Stimulated activated CD8-positive, alpha-beta memory T cell treated with anti-CD3 and anti-CD28 coated beads, Interleukin-15, amount 100 ng/mL, for 1 hour (primary cell): ENCODE data around the gene ADGRG7.

Experiments used
- DNase-seq: peaks from one replicate; pipeline ENCODE4 v3.0.0-alpha.2; 2020; ENCODE audit warnings: low read depth

Gene ADGRG7

DNA sequence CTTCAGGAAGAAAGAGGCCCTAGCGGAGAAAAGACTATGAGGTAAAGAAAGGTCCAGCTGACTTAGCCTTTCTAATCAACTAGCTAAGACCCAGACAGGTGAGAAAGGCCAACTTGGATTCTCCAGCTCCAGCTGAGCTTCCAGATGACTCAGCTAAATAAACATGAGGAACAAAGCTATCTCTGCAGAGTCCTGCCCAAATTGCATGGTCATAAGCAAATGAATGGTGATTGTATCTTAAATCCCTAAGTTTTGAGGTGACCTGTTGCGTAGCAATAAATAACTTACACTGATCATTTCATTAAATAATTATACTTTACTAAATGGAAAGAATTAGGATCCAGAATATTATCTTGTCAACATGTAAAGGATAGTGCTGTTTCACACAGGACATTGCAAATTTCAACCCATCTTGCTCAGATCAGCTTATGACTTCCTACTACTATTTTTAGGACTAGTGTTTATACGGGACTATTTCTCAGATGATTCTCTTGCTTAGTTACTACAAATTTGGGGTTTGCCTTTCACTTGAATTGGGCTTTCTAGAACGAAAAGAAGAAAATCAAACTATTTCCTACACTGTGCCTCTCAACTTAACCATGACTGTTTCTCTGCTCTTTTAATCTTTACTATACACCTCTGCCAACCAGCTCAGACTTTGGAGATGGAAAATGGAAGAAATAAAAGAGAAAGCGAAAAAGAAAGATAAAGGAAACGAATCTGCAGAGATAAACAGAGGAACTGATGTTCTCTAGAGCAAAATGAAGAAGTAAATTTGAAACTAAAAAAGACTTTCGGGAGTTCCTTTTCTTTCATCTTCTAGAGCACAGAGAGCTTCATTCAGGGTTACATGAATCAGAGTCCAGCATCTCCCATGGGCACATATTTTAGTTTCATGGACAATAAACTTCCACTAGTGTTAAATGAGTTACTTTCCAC is 6.6 kb upstream of the ADGRG7 start:
- DNase-seq = no peak

DNA sequence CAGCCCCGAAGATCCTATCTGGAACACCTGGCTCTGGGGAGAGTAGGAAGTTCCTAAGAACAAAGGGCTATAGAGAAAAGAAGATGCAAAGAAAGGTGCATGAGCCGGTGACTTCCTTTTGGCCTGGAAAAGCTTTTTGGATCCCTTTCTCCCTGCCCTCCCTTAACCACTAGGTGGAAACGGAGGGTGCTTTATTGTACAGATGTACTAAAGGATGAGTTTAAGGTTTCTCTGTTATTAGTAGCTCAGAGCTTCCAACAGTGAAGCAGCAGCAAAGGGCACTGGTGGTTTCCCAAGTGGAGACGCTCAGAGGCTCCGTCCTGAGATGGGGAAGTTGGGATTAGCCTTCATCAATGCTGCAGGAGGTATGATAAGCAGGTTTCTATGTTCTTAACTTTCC is 5.9 kb upstream of the ADGRG7 start:
- no peak for DNase-seq

DNA sequence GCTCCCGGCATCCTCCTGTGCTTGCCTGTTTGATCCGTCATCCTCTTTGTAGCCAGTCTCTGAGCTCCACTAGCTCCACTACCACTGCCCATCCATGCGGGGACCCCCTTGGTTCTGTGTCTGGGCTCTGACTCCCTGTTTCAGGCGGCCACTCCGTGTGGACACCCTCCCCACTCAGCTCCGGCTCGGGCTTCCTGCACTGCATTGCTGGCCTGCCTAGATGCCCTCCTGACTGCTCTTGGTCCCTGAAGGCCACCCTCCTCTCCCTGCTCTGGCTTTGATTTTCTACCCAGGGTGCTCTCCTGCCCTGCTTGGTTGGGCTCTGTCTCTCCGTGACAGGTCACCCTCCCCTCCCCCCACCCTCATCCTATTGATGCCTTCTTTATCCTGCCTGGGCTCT is 4.0 kb upstream of the ADGRG7 start:
- no peak for DNase-seq

DNA sequence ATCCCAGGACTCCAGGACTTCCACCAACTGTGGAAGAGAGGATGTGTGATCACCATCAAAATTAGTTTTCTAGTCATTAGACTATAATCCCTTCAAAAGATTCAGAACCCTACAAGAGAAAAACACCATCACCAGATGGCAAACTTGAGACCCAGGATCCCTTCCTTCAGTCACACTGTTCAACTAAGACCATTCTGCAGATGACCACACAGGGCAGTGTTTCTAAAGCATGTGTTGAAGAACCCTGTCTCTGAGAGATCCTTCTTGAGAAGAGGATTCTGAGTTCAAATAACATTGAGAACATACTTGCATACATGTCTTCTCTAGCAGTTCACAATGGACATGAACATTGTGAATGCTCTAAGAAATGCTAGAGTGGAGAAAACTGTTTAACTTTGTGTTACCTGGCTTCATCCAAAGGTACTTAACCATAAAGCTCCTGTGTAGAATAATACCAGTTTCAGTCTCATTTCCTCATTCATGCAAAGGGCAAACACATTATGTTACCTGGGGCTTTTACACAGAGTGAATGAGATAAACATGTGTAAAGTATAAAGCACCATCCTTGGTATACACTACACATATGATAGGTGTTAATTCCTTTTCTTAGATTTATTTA is 2.4 kb upstream of the ADGRG7 start:
- no peak for DNase-seq

DNA sequence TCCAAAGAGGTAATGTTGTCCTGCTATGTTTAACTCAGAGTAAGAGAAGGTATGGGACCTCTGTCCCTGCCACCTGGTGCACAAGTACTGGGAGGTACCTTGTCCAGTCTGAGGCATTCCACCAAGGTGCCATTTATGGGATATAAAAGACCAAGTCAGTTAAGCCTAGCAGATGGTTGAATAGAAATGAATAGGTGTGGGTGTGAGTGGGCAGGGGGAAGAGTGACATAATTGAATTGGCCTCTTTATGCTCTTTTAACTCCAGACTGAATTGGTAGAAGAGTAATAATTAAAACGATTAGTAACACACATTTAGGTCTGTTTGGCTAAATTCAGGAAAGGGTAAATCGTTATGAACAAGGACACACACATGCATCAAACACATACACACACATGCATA is 562 bp downstream of the ADGRG7 start:
- no peak for DNase-seq

DNA sequence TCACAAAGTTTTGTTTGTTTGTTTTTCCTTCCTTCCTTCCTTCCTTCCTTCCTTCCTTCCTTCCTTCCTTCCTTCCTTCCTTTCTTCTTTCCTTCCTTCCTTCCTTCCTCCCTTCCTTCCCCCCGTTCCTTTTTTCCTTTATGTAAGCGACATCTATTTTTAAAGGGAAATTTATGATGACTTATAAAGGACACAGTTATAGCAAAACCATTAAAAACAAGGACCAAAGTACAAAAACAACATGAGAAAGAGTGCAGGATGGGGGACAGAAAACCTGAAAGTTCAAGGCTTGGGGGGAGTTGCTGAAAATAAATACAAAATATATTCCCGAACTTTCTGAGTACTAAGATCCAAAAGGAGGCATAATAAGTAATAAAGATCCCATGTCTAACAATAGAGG is 1.8 kb downstream of the ADGRG7 start:
- DNase-seq = no peak

DNA sequence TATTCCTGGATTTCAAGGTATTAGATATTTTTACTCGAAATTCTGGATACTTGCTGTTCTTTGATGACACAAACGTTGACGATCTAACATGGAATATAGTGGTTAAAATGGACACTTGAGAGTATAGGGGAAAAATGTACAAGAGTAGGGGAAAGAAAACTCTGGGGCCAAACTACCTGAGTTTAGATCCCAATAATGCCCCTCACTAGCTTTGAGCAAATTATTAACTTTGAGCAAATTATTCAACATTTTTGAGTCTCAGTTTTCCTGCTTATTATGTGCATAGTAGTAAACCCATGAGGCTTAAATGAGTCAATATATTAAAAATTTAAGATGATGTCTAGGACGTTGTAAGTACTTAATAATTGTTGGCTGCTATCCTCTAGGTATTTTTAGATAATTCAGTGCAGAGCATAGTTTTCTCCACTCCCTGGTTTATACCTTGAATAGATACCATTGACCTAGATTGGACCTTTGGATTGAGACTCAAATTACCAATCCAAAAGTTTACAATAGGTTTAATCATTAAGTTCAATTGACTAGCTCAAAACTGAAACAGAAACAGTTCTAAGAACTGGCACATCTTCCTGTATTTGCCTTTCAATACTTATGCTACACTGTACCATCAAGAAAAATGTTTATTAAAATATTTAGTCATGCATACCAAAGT is 4.5 kb downstream of the ADGRG7 start:
- DNase-seq = no peak

DNA sequence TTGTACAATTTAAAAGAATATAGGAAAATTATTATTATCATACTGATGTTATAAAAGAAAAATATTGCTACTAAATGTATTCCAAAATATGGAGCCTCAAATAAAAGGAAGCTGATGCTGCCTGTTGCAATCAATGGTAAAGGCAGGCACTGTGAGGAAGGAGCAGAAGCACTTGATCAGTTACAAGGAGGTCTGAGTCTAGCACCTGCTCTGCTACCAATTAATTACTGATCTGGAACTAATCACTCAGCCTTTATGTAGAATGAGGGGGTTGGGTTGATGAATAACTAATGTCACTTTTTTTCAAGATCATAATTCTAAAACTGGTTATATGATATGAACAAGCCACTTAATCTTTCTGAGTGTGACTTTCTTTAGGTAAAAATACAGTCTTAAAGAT is 5.5 kb downstream of the ADGRG7 start:
- no peak for DNase-seq

DNA sequence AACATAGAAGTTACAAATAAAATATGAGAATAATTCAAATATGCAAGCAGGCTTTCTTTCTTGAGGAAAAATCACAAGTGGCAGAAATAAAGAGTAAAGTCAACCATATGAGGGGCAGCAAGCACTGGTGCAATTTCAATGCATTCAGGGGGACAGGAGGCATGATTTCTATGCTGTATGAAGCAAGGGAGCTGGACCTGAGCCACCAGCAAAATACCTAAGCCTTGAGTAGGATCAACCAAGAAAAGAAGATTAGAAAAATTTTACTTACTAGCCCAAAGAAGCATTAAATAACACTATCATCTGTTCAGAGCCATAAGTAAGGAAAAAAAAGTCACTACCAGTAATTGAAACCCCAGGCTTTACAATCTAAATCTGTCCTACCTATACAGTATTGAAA is 6.3 kb downstream of the ADGRG7 start:
- DNase-seq = no peak

DNA sequence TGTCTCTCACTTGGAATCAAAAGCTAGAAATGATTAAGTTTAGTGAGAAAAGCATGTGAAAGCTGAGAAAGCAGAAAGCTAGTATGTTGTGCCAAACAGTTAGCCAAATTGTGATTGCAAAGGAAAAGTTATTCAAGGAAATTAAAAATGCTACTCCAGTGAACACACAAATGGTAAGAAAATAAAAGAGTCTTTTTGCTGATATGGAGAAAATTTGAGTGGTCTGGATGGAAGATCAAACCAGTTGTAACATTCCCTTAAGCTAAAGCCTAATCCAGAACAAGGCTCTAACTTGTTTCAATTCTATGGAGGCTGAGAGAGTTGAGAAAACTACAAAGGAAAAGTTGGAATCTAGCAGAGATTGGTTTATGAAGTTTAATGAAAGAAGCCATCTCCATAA is 11.8 kb downstream of the ADGRG7 start:
- no peak for DNase-seq

DNA sequence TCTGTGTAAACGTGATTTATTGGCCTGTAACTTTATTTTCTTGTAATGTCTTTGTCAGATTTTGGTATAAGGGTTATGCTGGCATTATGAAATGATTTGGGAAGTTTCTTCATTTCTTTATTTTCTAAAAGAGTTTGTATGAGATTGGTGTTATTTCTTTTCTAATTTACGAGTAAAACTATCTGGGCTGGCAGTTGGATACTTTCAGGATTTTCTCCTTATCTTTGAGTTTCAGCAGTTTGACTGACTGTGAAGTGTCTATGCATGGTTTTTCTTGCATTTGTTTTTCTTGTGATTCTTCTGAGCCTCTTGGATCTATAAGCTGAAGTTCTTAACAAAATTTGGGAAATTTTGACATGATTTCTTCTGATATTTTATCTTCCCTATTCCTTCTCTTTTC is 18.1 kb downstream of the ADGRG7 start:
- DNase-seq = no peak

DNA sequence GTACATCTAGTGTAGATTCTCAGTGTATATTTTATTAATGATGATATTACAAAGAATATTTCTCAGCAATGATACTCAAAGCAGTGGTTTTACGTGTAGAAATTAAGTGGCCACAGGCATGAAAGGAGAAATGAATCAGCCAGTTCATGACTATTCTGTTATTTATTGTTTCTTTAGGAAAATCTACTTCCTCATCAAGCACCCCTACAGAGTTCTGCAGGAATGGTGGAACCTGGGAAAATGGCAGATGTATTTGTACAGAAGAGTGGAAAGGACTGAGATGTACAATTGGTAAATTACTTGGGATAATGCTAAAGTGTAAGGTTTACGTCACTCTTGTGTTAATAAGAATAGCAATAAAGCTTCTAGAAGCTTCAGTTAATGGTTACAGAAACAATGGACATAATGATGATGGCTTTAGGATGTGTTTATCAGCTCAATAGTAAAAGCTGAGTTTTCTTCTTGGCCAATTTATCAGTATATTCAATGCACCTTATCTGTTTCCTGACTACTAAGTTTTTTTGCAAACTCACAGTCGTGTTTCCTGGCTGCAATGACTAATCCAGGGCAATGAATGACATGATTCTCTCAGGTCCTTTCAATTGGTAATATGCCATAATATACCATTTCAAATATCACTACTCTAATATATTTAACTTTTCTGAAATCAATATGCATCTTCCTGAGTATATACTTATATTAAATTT is 20.2 kb downstream of the ADGRG7 start:
- no peak for DNase-seq

DNA sequence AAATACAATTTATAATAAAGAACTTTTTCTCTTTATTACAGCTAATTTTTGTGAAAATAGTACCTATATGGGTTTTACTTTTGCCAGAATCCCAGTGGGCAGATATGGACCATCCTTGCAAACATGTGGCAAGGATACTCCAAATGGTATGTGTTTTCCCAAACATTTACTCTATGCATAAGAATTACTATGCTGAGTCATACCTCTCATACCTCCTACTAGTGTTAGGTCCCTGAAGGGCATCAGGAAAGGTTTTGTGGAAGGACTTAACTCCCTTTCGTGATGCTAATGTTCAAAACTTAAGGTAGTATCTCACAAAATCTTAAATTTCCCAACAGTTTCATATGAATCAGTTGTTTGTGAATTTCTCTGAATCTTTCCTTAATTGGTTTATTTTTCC is 21.3 kb downstream of the ADGRG7 start:
- no peak for DNase-seq

DNA sequence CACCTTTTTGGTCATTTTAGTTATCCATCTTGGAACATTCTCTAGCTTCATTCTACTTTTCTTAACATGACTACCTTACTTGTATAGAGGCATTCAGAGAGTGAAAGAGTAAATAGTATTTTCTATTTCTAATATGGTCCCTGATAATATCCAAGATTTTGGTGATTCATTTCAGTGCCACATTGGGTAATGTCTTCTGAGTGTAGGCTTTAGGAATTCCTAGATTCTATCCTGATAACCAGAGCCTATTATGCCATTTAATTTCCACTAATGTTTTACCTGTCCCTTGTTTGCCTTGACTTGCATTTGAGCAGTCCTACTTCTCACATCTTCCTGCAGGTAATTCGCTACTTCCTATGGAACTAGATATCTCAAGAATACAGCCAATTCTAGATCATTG is 21.8 kb downstream of the ADGRG7 start:
- no peak for DNase-seq

DNA sequence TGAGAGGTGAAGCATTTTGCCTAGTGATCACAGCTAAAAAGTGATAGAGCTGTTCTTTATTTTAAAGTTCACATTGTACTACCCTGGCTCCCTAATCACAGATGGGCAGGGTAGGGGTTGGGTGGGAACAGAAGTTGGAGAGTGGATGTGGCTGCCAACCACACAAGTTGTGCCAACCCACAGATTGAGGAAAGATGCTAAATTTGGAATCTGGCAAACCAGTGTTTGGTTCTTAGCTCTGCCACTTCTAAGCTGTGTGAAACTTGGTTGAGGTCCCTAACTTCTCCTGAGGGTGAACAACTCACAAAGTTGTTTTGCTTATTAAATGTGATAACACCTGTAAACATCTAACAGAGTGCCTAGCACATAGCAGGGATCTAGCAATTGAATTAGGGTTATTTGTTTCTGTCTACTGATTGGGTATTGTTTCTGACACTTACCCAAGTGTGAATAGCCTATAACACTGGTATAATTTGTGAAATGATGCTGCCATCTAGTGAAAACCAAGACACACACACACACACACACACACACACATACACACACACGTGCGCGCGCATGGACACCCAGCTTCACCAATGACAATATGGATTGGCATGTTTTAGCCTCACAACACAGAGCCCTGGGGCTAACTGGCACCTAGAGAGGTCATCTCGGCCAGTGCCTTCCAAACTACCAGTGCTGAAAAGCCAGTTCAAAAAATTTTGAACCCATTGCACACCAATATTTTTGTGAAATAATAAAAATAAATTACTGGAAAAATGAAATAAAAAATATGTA is 25.3 kb downstream of the ADGRG7 start:
- no peak for DNase-seq

DNA sequence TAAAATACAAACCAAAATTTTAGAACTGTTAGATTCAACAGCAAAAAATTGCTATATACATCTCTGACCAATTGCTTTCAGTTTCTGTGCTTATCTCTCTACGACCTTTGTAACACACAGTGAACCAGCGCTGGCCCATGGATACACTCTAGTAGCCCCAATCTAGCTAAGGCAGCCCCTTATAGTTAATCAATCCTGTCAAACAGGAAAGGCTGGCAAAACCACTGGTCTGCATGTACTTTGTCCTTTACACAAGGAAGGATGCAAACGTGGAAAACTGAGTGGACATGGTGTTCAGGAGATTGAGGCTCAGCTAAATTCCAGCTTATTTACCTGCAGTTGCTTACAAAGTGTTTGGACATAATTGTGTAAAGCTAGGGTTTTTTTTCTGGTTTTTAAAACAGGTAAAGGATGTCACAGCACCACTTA is 25.9 kb downstream of the ADGRG7 start:
- DNase-seq = no peak

DNA sequence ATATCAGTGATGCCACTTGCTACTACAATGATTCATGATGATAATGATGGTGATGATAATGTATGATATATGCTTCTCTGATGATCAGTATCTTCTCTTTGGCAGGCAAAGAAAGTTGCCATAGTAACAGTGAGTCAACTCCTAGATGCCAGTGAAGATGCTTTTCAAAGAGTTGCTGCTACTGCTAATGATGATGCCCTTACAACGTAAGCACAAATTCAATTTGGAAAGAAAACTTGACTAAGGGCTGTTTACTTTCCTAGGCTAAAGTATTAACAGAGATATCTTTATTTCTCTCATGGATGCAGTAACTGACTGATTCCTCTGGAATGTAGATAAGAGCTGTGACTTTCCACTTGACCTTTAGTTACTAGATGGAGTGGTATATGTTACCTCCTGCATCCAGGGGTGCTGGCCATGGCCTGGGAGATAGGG is 27.8 kb downstream of the ADGRG7 start:
- DNase-seq = no peak

DNA sequence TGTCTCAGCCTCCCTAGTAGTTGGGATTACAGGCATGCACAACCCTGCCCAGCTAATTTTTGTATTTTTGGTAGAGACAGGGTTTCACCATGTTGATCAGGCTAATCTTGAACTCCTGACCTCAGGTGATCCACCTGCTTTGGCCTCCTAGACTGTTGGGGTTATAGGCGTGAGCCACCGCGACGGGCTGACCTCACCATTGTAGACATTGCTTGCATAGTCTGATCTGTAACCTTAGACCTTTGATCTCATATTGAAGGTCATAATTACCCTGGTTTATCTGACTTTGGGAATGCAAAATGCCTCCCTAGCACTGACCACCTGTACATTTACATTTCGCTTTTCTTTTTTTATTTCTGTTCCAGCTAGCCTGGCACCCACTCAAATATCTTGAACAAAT is 31.2 kb downstream of the ADGRG7 start:
- no peak for DNase-seq

DNA sequence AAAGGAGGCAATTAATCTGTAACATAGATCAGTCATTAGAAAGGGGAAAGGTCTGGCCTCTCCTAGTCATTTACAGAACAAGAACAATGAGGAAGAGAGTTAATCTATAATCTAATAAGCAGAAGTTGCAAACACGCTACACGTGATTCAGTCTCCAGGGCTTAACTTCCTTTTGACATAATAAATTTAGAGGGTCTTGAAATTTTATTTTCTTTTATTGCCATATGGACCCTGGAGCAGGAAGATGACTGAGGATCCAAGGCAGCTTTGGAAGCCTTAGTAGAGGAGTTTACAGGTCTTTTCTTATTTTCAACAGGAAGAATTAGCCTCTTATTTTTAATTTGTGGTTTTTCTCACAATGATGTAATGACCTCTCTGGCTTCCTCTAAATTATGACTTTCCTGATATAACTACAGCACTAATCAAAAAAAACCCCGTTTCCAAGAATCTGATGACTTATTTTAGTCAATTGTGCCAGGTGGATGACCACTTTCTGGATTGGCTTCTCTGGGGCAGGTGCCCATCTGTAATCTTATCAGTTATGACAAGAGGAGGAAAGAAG is 32.2 kb downstream of the ADGRG7 start:
- DNase-seq = no peak

DNA sequence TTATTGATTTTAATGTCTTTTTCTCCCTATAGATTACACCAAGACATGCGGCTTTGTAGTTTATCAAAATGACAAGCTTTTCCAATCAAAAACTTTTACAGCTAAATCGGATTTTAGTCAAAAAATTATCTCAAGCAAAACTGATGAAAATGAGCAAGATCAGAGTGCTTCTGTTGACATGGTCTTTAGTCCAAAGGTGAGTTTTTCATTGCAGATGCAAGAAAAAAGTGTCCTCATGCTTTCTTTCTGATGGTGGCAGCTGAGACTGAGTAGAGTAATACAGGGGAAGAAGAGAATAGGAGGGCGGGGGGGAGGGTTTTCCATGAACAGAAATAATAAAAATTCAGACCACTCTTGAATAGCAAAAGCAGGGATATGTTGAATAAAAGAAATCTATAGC is 36.5 kb downstream of the ADGRG7 start:
- DNase-seq = no peak

DNA sequence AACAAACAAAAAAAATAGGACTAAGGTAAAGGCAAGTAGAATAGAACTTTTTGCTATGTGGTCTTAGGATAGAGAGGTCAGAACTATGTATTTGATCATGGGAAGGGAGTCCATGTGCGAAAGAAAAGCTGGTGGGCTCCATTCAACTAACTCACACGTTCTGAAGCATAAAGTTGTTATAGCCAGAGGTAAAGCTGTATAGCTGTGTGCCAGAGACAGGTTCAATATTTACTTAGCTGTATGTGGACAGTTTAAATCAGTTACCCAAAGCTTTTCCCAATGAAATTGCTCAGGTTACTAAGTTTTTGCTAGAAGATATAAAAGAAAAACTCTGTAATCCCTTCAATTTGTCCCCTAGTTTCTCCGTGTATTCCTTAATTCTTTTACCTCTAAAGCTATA is 37.8 kb downstream of the ADGRG7 start:
- DNase-seq = no peak
